Measurements from ENCODE around the gene PAX2.

Gene PAX2

GRCh38 chr10:100744987-100745881 lies at the start of gene PAX2:
Gene PAX2 (plus strand): TSS chr10:100745582. CDS start chr10:100746261, 679 bp downstream.
- Histone ChIP-seq H3K9me3 (ENCODE audit: insufficient read depth, low read length) (no peaks in the 10 kb centered on the region), H3K27me3 (ENCODE audit: low read length) (no peaks in the 10 kb centered on the region), H3K4me3 (ENCODE audit: insufficient read depth, low read length, poor library complexity, severe bottlenecking) (no peak within 1 kb of the TSS)

GRCh38 chr10:100696477-100696901 lies 48.9 kb upstream of the PAX2 start:
- no peaks in the 10 kb centered on the region for H3K27me3 ChIP-seq (ENCODE audit: low read length)
- no peak overlapping the region for H3K9ac ChIP-seq (ENCODE audit: low read length)
- no peaks in the 10 kb centered on the region for H3K9me3 ChIP-seq (ENCODE audit: insufficient read depth, low read length)
- H4K20me1 ChIP-seq (ENCODE audit: low read depth, low read length): no peaks in the 10 kb centered on the region
- TF ChIP-seq CTCF (IDR thresholded peaks at IDR 0.05; ENCODE audit: insufficient read depth, low read length, poor library complexity, severe bottlenecking): no peak
- no peak for TF ChIP-seq EZH2phosphoT487 (conservative IDR thresholded peaks at IDR 0.05; ENCODE audit: low read length)
- H3K9me2 ChIP-seq (replicated peaks; ENCODE audit: insufficient read depth, low read length): no peaks in the 10 kb centered on the region
- no peaks in the 10 kb centered on the region for H3K36me3 ChIP-seq (ENCODE audit: low read length)
- H3K4me2 ChIP-seq (ENCODE audit: low read depth, low read length, poor library complexity, severe bottlenecking): peak overlapping the region; percentile 37
- no peaks in the 10 kb centered on the region for H3F3A ChIP-seq (ENCODE audit: insufficient read depth)
- no peaks in the 10 kb centered on the region for H3K79me2 ChIP-seq (ENCODE audit: insufficient read depth, low read length)
- H2AFZ ChIP-seq (ENCODE audit: low read depth, low read length, severe bottlenecking): no peak overlapping the region
- peak overlapping the region; percentile 43; the same call in 1 of the 2 replicates for H3K27ac ChIP-seq (ENCODE audit: low read depth, low read length)
- no peak overlapping the region for H3K4me3 ChIP-seq (ENCODE audit: insufficient read depth, low read length, poor library complexity, severe bottlenecking)

More at GRCh38 chr10:100744987-100745881, at the start of gene PAX2:
- Histone ChIP-seq H3K79me2 (ENCODE audit: insufficient read depth, low read length) (no peaks in the 10 kb centered on the region), H3F3A (ENCODE audit: insufficient read depth) (no peaks in the 10 kb centered on the region), H2AFZ (ENCODE audit: low read depth, low read length, severe bottlenecking) (no peak within 1 kb of the TSS), H3K27ac (ENCODE audit: low read depth, low read length) (no peak within 1 kb of the TSS), H4K20me1 (ENCODE audit: low read depth, low read length) (no peaks in the 10 kb centered on the region), H3K4me2 (ENCODE audit: low read depth, low read length, poor library complexity, severe bottlenecking) (no peak within 1 kb of the TSS), H3K9ac (ENCODE audit: low read length) (no peak within 1 kb of the TSS), H3K36me3 (ENCODE audit: low read length) (no peaks in the 10 kb centered on the region), H3K9me2 (replicated peaks; ENCODE audit: insufficient read depth, low read length) (no peaks in the 10 kb centered on the region)
- TF ChIP-seq EZH2phosphoT487 (conservative IDR thresholded peaks at IDR 0.05; ENCODE audit: low read length): no peak
- no peak for TF ChIP-seq CTCF (IDR thresholded peaks at IDR 0.05; ENCODE audit: insufficient read depth, low read length, poor library complexity, severe bottlenecking)

- Histone ChIP-seq H3K79me2 (ENCODE audit: insufficient read depth, low read length) (no peaks in the 10 kb centered on the region), H3K9me3 (ENCODE audit: insufficient read depth, low read length) (no peaks in the 10 kb centered on the region), H3K9ac (ENCODE audit: low read length) (no peak overlapping the region), H3K36me3 (ENCODE audit: low read length) (no peaks in the 10 kb centered on the region), H3K27ac (ENCODE audit: low read depth, low read length) (0 out of 2 replicates have a peak overlapping the region, but pooled peaks have one; percentile 43), H3K27me3 (ENCODE audit: low read length) (no peaks in the 10 kb centered on the region), H3K9me2 (replicated peaks; ENCODE audit: insufficient read depth, low read length) (no peaks in the 10 kb centered on the region), H3F3A (ENCODE audit: insufficient read depth) (no peaks in the 10 kb centered on the region), H4K20me1 (ENCODE audit: low read depth, low read length) (no peaks in the 10 kb centered on the region), H3K4me2 (ENCODE audit: low read depth, low read length, poor library complexity, severe bottlenecking) (no peak overlapping the region), H3K4me3 (ENCODE audit: insufficient read depth, low read length, poor library complexity, severe bottlenecking) (no peak overlapping the region), H2AFZ (ENCODE audit: low read depth, low read length, severe bottlenecking) (no peak overlapping the region)
- TF ChIP-seq CTCF (IDR thresholded peaks at IDR 0.05; ENCODE audit: insufficient read depth, low read length, poor library complexity, severe bottlenecking) (no peak), EZH2phosphoT487 (conservative IDR thresholded peaks at IDR 0.05; ENCODE audit: low read length) (no peak)
Observed at GRCh38 chr10:100697070-100697469, 48.3 kb upstream of the PAX2 start.
